GM18502 (cell line): ENCODE data around the gene UPP1.
"Not testable (repeated sequence)": the region's sequence is repeated elsewhere in the genome, so short reads cannot be mapped to it uniquely, and the experiment has no call there.

Experiments used
- ATAC-seq: cut with Tn5 transposase; IDR thresholded peaks from one replicate; pipeline ENCODE4 v1.9.1; 2021; ENCODE audit warnings: mild to moderate bottlenecking; ENCODE audit not compliant: unreplicated experiment, poor library complexity

Gene UPP1

GRCh38 chr7:48108959-48109847, 20.1 kb downstream of the UPP1 start:
- no peak for ATAC-seq

GRCh38 chr7:48109848-48110663, 21.0 kb downstream of the UPP1 start:
- ATAC-seq: peak; percentile 93

- no peak for ATAC-seq
These were observed 21.8 kb downstream of the UPP1 start for GRCh38 chr7:48110868-48111267.

GRCh38 chr7:48111596-48111995, 22.5 kb downstream of the UPP1 start:
- ATAC-seq: no peak

- ATAC-seq: no peak
These were observed 23.5 kb downstream of the UPP1 start for GRCh38 chr7:48112401-48113165.

GRCh38 chr7:48113275-48113674, 24.2 kb downstream of the UPP1 start:
- ATAC-seq: no peak

- ATAC-seq: no peak
These were observed 25.1 kb downstream of the UPP1 start for GRCh38 chr7:48114115-48114514.

- no peak for ATAC-seq
These were observed 25.5 kb downstream of the UPP1 start for GRCh38 chr7:48114589-48114988.

GRCh38 chr7:48116043-48116442, 27.0 kb downstream of the UPP1 start:
- no peak for ATAC-seq

- no peak for ATAC-seq
These were observed 29.0 kb downstream of the UPP1 start for GRCh38 chr7:48118041-48118440.

GRCh38 chr7:48120536-48120935, 31.5 kb downstream of the UPP1 start:
- not testable (repeated sequence) for ATAC-seq

GRCh38 chr7:48126037-48126436, 37.0 kb downstream of the UPP1 start:
- ATAC-seq: no peak

GRCh38 chr7:48130658-48131108, 41.6 kb downstream of the UPP1 start:
- peak; percentile 86 for ATAC-seq

GRCh38 chr7:48132792-48133191, 43.7 kb downstream of the UPP1 start:
- ATAC-seq: no peak

GRCh38 chr7:48139459-48139858, 50.4 kb downstream of the UPP1 start:
- no peak for ATAC-seq

- no peak for ATAC-seq
These were observed 51.1 kb downstream of the UPP1 start for GRCh38 chr7:48140001-48140681.

GRCh38 chr7:48141521-48141920, 52.5 kb downstream of the UPP1 start:
- no peak for ATAC-seq

GRCh38 chr7:48144291-48144768, 55.3 kb downstream of the UPP1 start:
- ATAC-seq: no peak

- no peak for ATAC-seq
These were observed 58.1 kb downstream of the UPP1 start for GRCh38 chr7:48147078-48147591.

GRCh38 chr7:48147690-48148089, 58.6 kb downstream of the UPP1 start:
- ATAC-seq: not testable (repeated sequence)
